RWPE1 (cell line): ENCODE results near the gene PRICKLE2.

Experiments
- CTCF ChIA-PET: fragments of 350-600 bp; sonication (Branson Sonifier 250); formaldehyde crosslinking; extraction: SDS; loops from one replicate; lab custom pipeline; 2021; lab: Yijun Ruan, JAX
- POLR2A ChIA-PET: fragments of 400-600 bp; formaldehyde crosslinking; extraction: SDS; loops from one replicate; lab custom pipeline; 2020; ENCODE audit warnings: antibody characterized with exemption; ENCODE audit not compliant: low non-redundant PET; lab: Yijun Ruan, JAX
- DNase-seq: peaks from one replicate; pipeline ENCODE4 v3.0.0; 2012; ENCODE audit warnings: low spot score
- H3K27ac ChIP-seq: fragments of 450-650 bp; 2 replicates; pipeline ENCODE4 v1.5.1; 2017
- TF ChIP-seq, protein P1 (sequence below): fragments of 450-650 bp; conservative IDR thresholded peaks from 2 replicates; pipeline ENCODE4 v1.5.1; 2017; ENCODE audit warnings: low read depth, mild to moderate bottlenecking

Gene PRICKLE2

DNA sequence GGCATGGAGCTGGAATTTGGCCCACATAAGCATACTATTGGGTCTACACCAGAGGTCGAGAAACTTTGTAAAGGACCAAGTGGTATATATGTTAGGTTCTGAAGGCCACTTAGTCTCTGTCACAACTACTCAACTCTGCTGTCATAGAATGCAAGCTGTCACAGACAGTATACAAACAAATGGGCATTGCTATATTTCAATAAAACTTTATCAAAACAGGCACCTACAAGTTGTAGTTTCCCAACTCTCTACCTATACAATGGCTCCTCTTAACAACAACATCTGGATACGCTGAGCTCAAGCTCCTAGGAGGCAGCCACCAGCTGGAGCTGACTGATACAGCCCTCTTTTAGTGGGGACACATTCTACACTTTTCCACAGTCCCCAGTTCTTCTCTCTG, 15.7 kb upstream of the PRICKLE2 start:
- no peak for DNase-seq
- H3K27ac ChIP-seq = no peak overlapping the region
- ChIA-PET POLR2A (no interaction called here), CTCF (no interaction called here)
- TF ChIP-seq, protein P1, sequence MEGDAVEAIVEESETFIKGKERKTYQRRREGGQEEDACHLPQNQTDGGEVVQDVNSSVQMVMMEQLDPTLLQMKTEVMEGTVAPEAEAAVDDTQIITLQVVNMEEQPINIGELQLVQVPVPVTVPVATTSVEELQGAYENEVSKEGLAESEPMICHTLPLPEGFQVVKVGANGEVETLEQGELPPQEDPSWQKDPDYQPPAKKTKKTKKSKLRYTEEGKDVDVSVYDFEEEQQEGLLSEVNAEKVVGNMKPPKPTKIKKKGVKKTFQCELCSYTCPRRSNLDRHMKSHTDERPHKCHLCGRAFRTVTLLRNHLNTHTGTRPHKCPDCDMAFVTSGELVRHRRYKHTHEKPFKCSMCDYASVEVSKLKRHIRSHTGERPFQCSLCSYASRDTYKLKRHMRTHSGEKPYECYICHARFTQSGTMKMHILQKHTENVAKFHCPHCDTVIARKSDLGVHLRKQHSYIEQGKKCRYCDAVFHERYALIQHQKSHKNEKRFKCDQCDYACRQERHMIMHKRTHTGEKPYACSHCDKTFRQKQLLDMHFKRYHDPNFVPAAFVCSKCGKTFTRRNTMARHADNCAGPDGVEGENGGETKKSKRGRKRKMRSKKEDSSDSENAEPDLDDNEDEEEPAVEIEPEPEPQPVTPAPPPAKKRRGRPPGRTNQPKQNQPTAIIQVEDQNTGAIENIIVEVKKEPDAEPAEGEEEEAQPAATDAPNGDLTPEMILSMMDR = no peak

DNA sequence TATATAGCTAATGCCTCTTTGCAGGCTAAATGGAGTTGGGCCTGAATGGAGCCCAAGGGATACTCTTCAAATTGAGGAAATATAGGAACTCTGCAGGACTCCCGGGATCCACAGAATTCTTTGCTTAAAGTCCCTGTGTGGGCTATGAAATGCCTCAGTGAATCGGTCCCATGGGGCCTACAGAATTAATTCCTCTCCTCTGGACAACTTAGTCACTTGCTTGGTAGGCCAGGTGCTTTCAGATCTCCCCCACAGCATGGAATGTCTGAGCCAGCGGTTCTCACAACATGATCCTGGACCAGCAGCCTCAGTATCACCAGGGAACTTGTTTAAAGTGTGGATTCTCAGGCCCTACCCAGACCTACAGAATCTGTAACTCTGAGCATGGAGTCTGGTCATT, 15.1 kb upstream of the PRICKLE2 start:
- ChIA-PET POLR2A (no interaction called here), CTCF (no interaction called here)
- peak overlapping the region; percentile 90; the same call in 1 of the 2 replicates for H3K27ac ChIP-seq
- no peak for DNase-seq
- TF ChIP-seq, protein P1 = no peak

DNA sequence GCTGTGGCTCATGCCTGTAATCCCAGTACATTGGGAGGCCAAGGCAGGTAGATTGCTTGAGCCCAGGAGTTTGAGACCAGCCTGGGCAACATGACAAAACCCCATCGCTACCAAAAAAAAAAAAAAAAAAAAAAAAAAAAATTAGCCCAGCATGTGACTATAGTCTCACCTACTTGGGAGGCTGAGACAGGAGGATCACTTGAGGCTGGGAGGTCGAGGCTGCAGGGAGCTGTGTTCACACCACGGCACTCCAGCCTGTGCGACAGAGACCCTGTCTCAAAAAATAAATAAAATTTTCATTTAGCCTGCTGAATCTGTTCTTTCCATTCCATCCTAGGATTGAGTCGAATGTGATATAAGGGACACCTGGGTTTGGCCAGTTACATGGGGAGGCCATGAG, 14.6 kb upstream of the PRICKLE2 start:
- ChIA-PET CTCF (no interaction called here), POLR2A (no interaction called here)
- H3K27ac ChIP-seq = peak overlapping the region; percentile 90
- TF ChIP-seq, protein P1 = no peak
- no peak for DNase-seq

DNA sequence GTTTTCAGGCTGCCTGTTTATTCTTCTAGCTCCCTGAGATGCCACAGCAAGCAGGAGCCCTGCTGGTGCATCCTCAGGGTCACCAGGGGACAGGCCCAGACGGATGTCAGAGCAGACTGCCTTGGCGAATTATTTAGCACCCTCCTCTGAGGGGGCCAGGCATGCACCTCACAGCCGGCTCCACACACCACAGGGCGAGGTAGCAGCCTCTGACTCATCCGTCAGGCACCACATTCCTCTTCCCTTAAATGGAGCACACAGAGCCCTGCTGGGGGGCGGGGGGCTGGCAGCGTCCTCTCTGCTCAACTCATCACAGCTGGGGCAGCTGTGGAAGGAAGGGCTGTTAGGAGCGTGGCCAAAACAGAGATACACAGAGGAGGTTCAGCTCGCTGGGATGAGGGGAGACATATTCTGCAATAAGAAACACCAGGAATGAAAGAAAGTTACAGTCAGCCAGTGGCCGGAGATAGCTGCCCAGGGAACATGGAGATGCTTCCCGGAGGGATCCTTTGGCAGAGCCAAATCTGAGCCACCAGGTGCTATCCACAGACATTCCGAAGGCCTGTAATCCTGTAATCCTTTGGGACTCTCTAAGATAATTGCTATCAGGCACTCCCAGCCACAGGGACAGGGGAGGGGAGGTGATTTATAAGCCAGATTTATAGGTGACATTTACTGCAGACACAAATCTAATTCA, 13.9 kb upstream of the PRICKLE2 start:
- DNase-seq = peak; percentile 75
- POLR2A ChIA-PET = no interaction called here
- CTCF ChIA-PET = no interaction called here
- TF ChIP-seq, protein P1 = no peak
- H3K27ac ChIP-seq = peak overlapping the region; percentile 90

DNA sequence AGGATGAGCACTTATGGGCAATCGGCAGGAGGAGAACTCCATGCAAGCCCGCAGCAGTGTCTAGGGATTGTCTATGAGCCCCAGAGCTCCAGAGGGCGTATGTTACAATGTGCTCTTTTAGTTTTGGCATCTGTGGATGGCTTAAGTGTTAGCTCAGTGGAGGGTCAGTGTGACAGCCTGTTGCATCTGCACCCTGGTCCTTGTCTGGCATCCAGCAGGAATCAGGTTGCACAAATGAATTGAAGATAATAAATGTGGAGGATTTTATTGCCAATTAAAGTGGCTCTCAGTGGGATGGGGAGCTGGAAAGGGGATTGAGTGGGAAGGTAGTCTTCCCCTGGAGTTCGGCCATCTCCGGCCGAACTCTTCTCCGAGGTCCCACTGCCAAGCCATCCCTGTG, 11.8 kb upstream of the PRICKLE2 start:
- no peak overlapping the region; the same call in 1 of the 2 replicates for H3K27ac ChIP-seq
- DNase-seq = no peak
- ChIA-PET CTCF (interaction anchor here (0.6 kb wide), 1 partner anchor 444 kb away, joined by 5 read pairs; no protein-coding TSS in a partner anchor), POLR2A (no interaction called here)
- TF ChIP-seq, protein P1 = no peak

DNA sequence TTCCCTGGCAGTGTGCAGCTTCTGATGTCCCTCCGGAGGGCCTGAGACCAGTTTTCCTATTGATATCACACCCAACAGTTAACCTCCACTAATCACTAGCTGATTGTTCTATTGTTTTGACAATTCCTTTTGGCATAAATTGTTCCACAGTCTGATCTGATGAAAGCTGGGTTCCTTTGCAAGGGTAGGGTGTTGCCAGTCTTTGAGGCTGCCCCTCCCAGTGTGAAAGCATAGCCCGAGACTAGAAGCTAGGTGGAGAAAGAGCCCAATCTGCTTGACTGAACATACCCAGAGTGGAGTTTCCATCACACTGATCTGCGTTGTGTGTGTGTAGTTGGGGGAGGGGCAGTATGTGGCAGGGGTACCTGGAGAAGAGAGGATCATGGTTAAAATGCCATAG, 10.3 kb upstream of the PRICKLE2 start:
- DNase-seq = no peak
- POLR2A ChIA-PET = no interaction called here
- CTCF ChIA-PET = no interaction called here
- TF ChIP-seq, protein P1 = no peak
- no peak overlapping the region for H3K27ac ChIP-seq
